Hippocampal formation (tissue), 2 donors: ENCODE measurements around the gene KLHL1.
"Not testable (repeated sequence)": the region's sequence is repeated elsewhere in the genome, so short reads cannot be mapped to it uniquely, and the experiment has no call there.

Experiments
- DNase-seq, 2 donors: peaks; one replicate each; lab custom pipeline; 2025; lab: John Stamatoyannopoulos, UW

Gene KLHL1

DNA sequence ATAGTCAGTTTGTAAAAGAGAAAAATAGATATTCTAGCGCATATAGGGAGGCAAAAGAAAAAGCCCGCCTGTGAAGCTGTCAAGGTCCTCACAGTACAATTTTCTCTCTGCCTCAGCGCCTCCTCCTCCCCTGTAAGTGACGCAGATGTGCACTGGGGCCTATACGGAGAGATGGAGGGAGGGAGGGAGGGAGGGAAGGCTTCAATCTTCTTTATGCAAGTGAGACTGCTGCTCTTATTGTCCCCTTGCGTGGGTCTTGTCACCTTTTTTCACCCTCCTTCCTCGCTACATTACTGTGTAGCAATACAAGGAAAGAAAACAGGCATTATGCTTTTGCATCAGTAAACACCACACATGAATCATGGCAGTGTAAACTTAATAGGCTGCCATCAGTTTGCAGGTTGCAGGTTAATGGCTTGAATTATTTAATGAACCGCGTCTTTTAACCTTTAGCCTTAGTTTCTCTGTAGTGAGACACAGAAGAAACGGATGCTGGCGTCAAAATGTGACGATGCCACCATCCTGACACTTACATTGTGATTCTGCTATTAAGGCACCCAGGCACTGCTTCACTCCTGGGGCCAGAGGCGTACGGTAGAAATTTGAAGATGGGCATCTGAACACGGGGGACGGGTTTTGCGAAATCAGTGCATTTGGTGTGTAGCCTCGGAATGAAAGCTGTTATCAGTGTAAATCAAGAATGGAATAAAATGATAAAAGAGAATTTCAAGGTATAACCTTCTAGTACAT lies at the start of gene KLHL1:
TSS of gene KLHL1 (minus strand) at position 97 of the 750 bp plus-strand sequence. CDS start 753 bp downstream, outside the sequence.
- DNase-seq = no peak

DNA sequence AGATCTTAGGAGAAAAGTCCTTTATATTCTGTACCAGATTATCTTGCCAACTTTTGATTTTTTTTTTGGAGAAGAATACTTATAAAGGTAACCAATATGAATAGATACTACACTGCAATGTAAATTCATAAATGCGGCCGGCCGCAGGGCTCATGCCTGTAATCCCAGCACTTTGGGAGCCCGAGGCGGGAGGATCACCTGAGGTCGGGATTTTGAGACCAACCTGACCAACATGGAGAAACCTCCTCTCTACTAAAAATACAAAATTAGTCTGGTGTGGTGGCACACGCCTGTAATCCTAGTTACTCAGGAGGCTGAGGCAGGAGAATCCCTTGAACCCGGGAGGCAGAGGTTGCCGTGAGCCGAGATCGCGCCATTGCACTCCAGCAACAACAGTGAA lies 34.4 kb upstream of the KLHL1 start:
- not testable (repeated sequence) for DNase-seq

DNA sequence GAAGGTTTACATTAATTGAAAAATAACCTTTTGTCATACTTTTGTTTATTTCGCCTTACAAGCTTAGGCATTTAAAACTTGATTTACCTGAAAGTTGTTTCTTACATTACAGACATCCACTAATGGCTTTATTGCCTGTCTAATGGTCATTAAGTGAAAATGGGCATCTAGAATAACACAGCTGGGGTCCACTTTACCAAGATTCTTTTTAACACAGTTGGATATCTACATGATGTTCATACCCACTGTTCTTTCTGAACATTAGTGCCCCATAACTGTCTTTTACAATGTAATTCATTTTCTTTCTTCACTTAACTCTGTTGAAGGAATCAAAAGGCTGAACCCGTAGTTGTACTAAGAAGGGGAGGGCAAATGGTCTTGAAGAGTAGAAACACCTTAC lies 19.8 kb upstream of the KLHL1 start:
- DNase-seq = no peak

GRCh38 chr13:70125693-70126092 lies 17.4 kb upstream of the KLHL1 start:
- DNase-seq = no peak

GRCh38 chr13:70117338-70117905 lies 9.2 kb upstream of the KLHL1 start:
- DNase-seq = no peak

DNA sequence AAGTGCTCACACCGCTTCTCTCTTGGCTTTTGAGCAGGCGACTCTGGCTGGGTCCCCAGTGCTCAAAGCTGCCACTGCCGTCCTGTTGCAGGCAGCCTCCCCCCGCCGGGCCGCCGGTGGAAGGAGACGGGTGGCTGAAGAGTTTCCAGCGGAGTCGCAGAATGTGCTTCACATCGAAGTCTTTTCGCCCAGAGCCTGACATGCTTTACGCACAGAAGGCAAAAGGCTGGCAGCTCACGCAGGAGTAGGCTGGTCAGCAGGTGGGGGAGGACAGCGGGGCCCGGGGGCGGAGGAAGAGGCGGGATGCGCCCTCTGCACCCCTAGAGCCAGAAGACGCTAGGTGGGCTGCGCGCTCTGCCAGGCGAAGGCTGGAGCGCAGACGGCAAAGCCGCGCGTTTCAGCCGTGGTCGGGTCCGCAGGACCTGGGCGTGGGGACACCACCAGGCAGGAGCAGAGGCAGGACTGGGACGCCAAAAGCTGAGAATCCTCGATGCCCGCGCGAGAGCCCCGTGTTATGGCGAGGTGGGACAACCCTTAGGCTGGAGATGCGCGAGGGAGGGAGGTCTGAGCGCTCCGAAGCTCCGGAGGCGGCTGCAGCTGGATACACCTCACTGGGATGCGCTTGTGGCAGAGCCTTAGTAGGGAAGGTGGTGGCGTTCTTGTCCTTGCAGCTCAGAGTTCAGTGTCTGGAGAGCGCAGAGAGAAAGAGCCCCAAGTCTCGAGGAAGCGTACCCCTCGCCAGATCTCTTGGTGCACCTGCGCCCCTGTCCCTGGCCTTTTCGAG lies 562 bp downstream of the KLHL1 start, which contains the start of gene ATXN8OS:
TSS of gene ATXN8OS (plus strand) at position 329 of the 784 bp plus-strand sequence.
- DNase-seq = no peak

DNA sequence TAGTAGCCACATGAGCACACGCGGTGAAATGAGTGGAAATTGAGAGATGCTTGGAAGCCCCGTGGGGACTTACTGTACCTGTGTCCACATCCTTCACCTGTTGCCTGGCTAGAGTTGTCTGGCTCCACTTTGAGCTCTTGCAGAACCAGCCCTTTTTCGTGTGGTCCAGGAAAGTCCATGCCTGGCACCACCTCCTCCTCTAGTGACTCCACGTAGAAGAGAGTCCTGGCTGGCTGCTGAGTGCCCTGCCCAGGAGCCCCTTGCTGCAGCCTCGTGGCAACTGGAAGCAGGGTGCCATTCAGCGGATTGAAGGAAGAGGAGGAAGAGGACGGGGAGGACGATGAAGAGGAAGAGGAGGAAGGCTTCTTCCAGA lies 1.1 kb downstream of the KLHL1 start:
- DNase-seq = no peak

DNA sequence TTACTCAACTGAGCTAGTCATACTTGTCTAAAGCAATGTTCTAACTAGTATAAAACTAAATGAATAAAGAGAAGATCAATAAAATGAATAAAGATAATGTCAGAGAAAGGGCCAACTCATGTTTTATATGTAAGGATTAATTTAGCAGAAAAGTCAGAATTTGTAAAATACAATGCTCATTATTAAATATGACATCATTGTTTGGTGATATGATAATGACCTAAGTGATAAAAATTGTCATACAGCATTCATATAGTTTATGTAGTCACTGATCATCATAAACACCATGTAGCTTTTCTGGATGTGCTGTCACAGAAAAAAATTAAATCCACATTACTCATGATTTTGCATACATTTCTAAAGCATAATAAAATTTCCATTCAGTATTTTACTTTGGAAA lies 3.8 kb downstream of the KLHL1 start:
- DNase-seq = no peak

DNA sequence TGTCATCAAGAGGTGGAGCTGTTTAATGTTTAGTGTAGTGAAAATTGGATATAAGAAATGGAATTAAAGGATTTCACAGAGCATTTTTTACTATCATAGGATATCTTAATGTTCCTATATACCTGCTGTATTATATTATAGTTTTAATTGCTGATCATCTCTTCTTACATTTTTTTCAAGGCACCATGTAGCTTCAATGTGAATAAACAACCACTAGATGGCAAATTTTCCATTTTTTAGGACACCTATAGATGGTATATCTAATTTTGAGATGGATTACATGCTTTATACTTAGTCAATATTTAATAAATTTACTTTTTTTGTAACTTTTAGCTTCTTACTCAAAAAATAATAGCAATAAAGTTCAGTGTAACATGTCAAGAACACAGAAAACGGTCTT lies 9.6 kb downstream of the KLHL1 start:
- no peak for DNase-seq

- DNase-seq = no peak
These were observed 18.1 kb downstream of the KLHL1 start for GRCh38 chr13:70090036-70090723.

DNA sequence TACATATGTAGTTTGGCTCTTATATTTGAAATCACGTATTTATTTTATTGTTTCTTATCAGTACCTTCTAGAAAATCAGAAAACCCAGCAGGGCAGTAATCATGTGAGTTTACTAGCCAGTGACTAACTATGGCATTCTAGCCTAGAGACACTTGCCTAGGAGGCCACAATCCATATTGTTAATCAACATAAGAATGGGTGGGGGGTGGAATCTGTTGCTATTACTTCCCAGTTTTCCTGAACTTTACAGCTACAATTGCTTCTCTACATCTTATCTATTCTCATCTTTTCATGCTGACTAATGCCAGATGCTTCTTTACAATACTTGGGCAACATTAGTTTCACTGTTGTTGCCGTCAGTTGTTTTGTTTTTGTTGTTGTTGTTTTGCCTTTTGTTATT lies 19.3 kb downstream of the KLHL1 start:
- no peak for DNase-seq

- no peak for DNase-seq
These were observed 21.0 kb downstream of the KLHL1 start for GRCh38 chr13:70087247-70087646.

GRCh38 chr13:70080012-70080411 lies 28.2 kb downstream of the KLHL1 start:
- DNase-seq = no peak

DNA sequence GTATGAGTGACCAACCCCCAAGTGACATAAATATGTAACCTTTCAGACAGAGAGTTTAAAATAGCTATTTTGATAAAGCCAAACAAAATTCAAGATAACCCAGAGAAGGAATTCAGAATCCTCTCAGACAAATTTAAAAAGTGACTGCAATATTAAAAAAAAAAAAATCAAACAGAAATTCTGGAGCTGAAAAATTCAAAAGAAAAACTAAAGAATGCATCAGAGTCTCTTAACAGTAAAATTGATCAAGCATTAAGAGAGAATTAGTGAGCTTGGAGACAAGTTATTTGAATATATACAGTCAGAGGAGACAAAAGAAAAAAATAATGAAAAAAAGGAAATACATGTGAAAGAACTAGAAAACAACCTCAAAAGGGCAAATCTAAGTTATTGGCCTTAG lies 53.7 kb downstream of the KLHL1 start:
- no peak for DNase-seq

- no peak for DNase-seq
These were observed 56.7 kb downstream of the KLHL1 start for GRCh38 chr13:70051531-70051930.

DNA sequence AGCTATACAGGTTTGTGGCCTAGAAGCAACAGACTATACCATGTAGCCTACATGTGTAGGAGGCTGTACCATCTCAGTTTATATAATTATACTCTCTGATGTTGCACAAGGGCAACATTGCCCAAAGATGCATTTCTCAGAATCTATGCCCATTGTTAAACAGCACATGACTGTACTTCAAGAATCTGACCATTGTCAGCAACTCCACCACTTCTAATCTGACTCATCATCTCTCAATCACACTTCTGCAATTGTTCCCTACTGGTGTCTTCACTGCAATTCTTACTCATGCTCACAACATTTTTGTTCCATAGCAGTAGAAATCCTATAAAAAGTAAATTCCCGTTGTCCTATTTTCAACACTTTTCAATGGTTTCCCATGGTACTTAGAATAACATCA lies 64.6 kb downstream of the KLHL1 start:
- DNase-seq = no peak

GRCh38 chr13:70042193-70042592 lies 66.1 kb downstream of the KLHL1 start:
- DNase-seq = no peak

DNA sequence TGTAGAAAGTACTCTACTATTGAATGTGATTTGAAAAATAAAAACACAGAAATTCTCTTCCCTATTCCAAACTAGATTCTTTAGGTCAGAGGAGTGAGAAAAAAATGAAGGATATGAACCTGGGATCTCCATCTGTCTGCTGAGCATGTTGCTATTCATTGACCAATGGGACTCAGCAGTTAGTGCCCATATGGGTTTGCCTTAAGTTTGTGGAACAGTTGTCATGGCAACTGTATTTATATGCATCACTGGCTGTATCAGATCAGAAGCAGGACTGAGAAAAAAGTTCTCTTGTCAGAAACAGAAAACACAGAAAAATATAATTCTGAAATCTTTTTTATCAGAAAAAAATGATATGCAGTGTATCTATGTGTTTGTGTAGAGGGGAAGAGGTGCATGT lies 74.0 kb downstream of the KLHL1 start:
- no peak for DNase-seq

- no peak for DNase-seq
These were observed 80.7 kb downstream of the KLHL1 start for GRCh38 chr13:70027551-70027950.

DNA sequence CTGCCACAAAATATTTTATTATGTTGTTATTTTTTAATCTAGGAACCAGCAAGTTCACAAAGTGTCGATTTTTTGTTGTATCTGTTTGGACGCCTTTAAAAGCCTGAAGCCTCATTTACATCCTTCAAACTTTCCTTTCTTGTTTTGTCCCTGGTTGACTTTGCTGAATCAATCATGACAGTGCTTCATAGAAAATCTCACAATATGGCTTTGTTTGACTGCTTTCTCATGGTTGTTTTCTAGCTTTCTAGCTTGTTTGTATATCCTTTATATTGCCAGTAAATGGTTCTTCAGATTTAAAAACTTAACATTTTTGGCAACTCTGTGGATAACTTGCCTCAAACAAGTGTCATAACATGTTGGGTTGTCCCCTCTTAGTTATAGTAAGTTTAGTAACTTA lies 84.7 kb downstream of the KLHL1 start:
- DNase-seq = no peak

GRCh38 chr13:70022646-70023045 lies 85.6 kb downstream of the KLHL1 start:
- no peak for DNase-seq

DNA sequence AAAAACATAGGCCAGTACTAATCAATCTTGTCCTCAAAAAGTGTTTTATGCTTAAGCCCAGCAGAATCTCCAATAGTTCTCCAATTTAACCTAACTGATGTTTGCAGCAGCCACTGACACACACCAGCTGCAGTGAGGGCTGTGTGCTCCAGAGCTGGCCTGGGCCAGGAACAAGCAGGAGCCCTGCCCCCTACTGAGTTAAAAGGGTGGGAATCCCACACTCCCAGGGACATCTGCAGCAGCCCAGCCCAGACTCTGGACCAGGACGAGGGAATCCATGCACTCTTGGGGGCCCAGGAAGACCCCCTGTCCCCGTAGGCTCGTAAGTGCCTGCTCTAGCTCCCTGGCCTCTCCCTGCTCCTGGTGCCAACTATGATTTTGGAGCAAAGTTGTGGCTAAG lies 92.1 kb downstream of the KLHL1 start:
- no peak for DNase-seq
